ENCODE data around the gene EIF4G1. TPM values are rescaled to one million over a fixed set of nuclear protein-coding genes. Genes with fewer than 3 reads are reported as not detected.

Gene EIF4G1
- polyA plus RNA-seq, 1 donor: 178 TPM

DNA sequence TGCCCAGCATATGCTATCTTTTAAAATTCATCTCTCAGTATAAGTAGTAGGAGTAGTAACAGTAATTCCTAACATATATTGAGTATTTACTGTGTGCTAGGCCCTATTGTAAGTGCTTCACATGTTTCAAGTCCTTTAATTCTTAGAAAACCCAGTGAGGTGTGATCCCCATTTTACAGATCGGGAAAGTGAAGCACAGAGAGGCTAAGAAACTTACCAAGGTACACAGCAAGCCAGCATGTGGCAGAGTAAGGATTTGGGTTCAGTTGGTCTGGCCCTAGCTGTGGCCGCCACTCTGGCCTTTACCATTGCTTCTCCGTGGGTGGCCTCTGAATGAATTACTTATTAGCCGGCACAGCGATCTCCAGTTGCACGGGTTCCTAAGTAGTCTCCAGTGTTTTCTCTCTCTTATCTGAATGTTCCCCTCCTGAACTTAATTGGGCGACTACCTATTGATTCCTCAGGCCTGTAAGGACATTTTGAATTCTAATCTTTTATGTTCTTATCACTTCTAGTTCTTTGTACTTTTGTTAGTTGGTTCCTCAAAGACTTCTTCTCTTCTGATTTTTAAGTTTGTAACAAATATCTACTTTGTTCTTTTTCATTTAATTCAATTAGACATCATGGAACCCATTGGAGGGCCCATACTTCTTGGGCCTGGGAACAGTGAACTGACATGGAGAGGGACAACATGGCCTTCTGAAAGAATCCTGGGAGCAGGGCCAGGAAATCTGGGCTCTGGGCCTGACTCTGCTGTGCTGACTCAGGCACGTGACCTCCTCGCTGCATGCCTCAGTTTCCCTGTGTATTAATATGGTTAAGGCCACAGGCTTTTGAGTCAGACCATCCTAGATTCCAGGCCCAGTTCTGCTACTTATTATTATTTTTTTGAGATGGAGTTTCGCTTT is 35.4 kb downstream of the EIF4G1 start:
- DNase-seq: no peak

DNA sequence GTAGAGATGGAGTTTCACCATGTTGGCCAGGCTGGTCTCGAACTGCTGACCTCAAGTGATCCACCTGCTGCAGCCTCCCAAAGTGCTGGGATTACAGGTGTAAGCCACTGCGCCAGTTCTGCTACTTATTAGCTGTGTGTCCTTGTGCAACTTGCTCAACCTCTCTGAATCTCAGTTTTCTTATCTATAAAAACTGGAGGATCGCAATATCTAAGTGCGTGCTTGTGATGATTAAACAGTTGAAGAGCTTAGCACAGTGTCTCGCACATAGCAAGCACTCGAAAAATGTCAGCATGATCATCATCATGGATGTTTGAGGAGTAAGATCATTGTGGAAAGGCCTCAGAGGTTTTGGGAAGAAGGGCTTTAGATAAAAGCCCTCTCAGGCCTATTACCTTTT is 36.2 kb downstream of the EIF4G1 start:
- DNase-seq: no peak

DNA sequence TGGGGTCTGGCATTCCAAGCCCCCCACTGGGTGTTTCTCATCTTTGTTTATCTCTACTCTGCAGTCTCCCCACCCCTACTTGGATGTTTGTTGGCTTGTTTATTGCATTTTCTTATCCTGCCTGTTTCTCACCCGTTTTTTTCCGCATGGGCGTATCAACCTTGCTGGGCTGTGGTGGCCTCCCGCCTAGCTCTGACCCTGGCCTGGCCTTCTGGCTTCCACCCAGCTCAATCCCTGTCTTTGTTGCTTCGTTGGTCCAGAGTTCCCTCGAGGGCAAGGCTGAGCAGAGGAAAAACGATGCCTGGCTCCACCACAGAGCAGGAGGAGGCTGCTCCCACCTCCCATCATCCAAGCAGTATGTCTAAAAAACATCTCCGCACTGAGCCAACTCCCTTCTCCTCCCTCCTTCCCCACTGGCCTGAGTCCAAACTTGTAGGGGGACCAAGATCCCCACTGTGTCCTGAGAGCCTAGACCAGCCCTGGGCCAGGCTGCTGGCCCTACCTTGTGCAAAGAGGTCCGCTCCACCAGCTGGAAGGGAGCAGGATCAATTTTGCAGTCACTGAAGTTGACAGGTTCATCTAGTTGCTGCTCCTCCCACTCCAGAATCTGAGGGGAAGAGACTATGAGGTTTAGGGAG is 37.2 kb downstream of the EIF4G1 start:
- no peak for DNase-seq

DNA sequence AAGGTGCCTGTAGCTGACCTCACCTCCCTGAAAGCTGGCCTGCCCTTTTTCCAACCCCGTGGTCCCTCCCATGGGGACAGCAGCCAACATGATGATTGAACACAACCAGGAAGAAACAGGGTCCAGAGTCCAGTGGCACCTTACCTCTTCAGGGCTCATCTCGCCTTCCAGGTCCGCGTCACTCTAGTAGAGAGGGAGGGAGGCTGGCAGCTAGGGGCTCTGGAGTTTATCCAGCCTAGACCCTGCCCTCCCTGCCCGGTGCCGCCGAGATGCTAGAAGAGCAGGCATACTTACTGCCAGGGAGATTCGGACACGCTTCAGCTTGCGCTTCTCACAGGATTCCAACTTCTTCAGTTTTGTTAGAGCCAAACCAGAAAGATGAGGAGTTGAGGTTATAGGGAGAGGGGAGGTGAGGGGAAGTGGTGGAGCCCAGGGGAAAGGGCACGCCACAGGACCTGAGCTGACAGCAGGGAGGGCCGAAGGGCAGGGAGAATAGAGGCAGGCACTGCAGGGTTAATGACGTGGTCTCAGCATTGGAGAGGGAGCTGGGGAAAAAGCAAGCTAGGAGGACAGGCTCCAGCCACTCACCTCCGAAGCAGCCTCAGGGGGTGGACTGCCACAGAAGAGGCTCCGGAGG is 37.9 kb downstream of the EIF4G1 start:
- no peak for DNase-seq

DNA sequence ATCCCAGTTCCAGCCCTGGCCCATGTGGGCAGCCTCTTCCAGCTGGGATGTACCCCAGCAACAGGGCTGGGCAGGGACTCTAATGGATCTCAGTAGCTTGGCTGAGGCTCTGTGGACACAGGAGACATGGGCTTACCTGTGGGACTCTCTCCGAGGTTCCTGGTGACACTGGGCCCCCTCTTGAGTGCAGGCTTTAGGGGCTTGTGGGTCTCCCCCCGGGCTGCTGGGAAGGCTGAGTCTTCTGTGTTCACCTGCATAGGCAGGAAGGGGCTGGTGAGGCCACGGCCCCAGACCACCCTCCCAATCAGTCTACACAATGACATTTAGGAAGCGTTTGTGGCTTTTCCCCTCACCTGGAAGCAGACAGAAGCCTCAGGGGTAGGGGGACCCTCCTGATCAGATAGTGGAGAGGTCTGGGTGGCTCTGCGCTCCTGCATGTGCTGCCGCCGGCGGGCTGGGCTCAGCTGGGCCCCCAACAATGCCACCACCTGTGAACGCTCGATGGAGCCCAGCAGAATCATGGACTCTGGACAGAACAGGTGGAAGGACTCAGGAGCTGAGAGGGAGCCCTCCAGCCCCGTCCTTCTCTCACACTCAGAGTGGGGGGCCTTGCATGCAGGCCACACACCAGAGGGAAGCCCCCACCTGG is 38.6 kb downstream of the EIF4G1 start:
- no peak for DNase-seq

DNA sequence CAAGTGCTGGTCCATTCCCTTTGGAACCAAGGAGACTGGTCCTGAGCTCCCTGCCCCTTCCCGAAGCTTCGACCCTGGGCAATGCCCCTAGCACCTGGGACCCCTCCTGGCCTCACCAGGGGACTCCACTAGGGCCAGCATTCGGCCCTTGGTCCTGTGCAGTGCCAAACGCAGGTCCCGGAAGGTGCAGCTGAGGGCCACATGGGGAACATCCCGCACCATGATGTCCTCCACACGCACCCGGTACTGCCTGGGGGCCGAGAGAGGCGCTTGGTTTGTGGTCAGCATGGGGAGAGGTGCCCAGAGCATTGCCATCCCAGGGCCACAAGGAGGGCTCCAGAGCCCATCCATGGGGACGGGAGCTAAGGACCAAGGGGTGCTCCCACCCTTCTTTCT is 39.1 kb downstream of the EIF4G1 start:
- no peak for DNase-seq

DNA sequence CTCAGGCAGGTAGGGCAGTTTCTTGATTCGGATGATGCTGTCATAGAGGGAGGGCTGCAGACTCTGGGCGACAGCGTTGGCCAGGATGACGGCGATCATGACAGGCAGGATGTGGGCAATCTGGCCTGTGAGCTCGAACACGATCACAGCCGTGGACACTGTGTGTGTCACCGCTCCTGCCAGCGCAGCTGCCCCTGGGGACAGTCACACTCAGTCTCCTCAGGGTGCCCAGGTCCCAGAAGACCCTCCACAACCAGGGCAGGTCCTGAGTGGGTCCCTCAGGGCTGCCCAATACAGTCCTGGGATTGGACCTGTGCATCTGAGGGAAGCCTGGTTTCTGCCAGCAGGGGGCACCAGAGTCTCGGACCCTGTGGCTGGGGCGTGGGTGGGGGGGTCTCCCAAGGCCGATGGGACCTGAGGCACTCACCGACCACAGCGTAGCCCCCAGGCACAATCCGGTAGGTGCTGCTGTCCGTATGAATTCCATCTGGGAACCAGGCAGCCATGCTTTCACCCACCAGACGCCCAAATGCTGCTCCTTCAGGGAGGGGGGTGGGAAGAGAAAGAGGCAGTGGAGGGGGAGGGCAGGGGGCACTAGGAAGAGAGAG is 39.8 kb downstream of the EIF4G1 start:
- no peak for DNase-seq

DNA sequence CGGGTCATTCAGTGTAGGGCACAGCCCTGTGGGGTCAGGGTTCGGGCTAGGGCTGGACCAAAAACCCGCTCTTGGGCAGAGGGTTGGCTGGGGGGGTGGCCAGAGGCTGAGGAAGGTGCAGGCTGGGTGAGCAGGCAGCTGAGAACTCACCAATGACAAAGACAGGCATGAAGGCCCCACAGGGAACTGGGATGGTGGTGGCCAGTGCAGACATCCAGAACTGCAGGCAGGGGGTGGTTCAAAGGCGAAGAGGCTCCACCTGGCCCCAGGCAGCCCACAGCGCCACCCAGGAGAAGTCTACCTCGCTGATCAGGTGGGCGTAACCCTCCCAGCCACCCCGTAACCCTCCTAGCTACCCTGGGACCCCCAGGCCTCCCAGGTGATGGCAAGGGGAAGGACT is 40.3 kb downstream of the EIF4G1 start:
- DNase-seq: no peak

DNA sequence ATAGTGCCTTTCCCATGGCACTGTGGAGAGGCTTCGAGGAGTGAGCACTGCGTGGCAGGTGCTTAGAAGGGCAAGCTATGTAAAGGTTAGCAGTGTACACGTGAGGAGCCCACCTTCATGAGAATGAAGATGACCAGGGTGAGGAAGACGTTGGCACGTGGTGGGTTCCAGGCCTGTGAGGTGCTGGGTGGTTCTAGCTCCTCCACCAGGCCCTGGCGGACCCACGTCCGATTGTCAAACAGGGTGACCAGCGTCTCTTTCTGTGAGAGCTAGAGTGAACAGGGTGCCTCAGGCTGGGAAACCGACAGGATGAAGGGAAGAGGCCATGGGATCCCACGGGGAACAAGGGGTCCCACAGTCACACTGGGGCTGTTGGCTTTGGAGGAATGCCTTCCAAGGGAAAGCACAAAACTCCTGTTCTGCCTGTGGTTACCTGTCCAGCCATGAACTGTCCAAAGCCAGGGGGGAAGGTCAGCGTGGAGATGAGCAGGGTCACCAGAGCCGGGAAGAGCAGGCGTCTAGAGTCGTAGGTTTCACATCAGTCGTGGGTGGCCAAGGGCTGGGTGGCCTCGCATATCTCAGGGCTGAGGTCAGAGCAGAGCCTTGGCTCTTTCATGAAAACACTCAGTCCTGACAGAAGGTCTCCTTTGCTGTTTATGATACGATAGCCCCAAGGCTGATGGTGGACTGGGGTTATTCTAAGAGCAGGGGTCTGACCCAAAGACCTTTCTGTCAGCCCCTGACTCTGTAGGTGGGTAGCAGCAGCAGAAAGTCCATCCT is 41.0 kb downstream of the EIF4G1 start:
- DNase-seq: no peak

DNA sequence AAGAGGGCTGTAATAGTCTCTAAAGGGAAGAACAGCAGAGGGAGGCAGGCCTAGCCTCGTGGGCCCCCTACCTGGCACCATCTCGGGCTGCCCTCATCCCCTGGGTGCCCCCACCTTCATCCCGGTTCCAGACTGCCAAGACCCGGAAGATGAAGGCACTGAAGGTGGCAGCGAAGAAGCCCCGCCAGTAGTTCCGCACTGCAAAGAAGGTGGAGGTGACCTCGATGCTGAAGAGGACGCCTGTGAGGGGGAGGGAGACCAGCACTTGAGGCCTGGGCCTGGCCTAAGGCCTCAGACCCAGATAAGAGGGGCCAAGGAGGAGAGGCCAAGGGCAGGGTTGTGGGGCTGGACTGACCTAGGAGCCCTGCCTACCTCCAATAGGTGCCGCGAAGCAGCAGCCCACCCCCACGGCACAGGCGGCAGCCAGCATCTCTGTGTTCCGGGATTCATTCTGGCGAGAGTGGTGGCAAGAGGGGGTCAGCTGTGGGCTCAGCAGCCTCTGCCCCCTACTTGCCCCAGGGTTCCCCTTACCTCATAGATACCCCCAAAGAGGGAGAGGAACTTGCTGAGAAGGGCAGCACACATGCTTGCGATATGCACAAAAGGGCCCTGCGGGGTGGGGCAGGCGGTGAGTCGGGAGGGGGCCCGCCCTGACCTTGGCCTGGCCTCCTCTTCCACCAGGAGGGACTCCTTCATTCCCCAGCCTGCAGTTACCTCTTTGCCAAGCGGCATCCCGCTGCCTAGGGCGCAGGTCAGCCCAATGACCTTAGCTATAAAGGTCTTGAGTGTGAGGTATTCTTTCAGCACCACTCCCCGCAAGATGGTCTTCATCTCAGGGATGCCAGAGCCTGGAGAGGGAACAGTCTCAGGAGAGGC is 43.1 kb downstream of the EIF4G1 start:
- DNase-seq: no peak

DNA sequence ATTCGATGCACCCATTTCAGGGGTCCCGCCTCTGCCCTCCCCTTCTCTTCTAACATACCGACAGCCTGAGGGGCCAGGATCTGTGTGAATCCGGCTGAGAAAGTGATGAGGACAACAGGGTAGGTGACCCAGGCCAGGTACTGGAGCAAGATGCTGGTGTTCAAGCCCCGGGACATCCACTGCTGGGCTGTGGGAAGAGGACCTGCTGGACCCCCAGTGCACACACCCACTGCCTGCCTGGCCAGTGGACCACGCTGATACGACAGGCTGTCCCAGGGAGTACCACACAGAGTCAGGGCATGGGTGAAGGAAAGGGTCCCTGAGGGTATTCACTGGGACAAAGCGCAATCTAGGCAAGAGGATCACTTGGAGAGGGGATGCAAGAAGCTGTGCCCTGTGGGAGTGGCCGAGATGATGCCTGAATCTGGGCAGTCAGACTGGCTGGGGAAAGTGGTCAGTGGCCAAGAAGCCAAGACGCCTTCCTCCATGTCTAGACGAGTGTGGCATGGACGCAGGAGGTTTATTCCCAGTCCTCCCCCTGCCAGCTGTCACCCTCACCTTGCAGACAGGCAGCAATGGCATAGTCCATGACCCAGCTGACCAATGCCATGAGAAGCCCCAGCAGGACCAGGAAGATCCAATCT is 43.8 kb downstream of the EIF4G1 start:
- DNase-seq: no peak

DNA sequence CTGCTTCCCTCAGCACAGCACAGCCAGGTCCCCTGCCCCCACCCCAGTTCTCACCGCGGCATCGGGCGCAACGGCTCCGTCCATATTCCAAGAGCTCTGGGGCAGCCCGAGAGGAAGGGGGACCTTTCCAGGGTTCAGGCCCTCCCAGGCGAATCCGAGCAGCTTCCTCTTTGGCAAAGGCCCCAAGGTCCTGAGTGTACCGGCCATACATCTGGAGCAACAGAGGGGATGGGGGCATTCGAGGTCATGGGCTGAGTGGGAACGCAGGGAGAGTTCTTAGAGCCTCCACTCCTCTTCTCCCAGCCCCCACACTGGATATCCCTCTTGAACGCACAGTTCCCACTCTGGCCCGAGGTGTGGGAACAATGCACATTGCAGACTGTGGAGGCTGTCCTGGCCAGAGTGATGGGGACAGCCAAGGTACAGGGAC is 44.5 kb downstream of the EIF4G1 start:
- DNase-seq: no peak

DNA sequence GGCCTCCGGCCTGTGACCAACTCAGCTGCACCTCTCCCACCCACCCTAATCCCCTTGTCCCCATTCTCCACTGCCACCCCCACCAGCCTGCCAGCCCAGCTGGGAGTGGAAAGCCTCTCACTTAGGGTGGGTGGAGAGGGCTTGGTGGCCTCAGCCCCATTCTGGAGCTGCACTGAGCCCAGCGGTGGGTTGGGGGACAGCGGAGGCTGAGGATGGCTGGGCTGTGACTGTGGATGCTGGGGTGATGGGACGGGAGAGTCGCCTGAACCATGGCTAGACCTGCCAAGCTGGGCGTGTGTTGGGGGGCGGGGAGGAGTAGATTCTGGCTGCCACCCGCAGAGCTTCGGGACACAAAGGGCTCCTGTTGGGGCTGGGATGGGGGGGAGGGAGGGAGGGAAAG is 45.2 kb downstream of the EIF4G1 start:
- no peak for DNase-seq

DNA sequence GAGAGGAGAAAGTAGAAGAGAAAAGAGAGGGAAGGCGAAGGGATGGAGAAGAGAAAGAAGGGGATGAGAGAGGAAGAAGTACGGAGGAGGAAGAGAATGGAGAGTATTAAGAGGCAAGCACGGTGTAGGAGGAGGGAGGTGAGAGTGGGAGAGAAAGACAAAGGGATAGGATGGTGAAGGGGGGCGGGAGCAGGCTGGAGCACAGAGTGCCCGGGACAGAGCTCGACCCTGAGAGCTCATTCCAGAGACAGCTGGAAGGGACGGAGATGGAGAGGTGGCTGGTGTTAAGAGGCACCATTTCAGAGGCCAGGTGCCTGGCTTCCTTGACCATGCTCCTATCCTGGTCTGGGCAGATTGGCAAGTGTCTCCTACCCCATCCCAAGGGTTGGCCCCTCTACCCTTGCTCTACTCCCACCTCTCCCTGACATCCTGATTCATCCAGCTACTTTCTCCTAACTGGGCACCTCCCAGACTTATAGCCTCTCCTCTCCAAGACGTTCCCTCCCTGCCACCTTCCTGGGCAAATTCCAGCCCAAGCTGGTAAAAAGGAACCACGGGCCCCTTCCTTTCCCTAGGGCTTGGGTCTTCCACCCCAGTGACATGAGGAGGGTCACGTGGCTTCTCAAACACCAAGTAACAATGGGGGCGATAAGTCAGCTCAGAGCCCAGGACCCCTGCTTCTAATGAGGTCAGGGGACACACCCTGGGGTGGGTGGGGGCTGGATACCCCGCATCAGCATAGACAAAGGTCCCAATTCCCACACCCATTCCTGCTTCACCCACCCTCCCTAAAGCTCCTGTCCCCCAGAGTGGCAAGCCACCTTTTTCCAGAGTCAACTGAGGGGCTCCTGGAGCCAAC is 45.9 kb downstream of the EIF4G1 start:
- no peak for DNase-seq

DNA sequence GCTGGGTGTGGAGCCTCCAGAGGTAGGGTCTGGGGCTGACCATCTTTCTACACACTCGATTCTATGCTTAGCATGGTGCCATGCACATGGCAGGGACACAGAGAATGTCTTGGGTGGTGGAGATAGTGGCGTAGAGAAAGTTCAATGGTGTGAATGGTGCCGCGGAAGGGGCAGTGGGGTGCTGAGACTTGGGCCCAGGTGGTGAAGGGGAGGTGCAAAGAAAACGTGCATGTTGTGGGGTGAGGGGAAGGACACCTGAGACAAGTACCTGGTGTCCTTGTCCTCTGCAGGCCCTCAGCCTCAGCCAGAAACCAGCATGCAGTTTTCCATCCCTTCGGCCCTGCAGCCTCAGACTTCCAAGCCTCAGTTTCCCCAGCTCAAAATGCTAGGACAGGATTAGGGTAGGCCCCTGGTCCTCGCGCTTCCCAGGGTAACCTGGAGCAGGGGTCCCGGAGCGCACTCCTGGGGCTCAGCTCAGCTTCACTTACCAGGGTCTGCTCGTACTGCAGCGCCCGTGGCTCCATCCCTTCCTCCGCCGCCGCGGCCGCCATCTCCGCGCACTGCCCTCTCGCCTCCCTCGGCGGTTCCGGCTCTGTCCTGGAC is 46.6 kb downstream of the EIF4G1 start:
- DNase-seq: no peak

DNA sequence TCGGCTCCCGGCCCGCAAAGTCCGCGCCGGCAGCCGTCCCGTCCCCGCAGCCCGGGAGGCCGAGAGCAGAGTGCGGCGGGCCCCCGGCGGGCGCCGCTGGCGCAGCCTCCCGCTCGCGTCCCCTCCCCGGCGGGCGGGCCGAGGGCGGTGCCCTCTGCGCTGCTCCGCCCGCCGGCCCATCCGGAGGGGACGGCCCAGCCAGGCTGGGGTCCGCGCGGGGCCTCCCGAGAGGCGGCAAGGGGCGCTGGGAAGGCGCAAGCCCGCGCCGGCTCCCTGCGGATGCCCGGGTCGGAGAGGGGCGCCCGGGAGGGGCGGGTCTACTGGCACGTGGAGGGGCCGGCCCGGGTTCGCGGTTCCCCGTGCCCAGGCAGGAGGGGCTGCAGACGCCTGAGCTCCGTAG is 47.1 kb downstream of the EIF4G1 start, which contains the start of the genes CLCN2 and POLR2H:
Gene CLCN2 (minus strand): TSS at position 74 of the 400 bp plus-strand sequence. CDS start 126 bp downstream, outside the sequence.
Gene POLR2H (plus strand): TSS at position 179 of the 400 bp plus-strand sequence. CDS start 1,783 bp downstream, outside the sequence.
- peak; percentile 74 for DNase-seq

DNA sequence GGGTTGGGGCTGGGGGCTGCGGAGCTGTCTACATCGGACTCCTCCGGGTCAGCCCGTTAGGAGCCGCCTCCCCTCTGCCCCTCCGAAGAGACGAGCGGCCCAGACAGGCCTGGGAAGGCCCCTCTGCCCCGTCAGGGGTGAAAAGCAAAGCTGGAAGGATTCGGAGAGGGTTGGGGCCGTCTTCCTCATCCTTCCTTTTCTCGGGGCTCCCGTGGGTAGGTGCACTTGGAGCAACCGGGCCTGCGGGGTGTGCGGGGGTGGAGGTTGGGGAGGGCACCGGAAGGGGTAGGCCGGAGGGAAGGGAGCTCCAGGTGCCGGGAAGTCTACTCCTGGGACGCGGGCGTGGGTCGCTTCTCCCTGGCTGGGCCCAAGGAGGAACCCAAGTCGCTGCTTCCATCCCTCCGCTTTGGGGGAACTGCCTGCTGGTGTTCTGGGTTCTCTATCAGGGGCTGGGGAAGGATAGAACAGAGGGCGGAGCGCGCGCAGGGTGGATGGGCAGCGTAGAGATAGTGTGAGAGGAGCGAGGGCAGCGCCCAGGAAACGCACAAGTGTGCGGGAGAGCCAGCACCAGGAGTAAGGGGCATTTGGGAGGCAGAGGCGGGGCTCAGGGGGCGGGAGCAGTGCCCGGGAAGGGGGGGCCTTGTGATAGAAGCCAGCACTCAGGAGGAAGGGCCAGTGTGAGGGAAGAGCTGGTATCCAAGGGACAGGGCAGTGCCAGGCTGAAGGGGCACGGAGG is 47.7 kb downstream of the EIF4G1 start:
- DNase-seq: no peak
